ENCODE measurements around the gene ARHGDIG. TPM values are rescaled to one million over a fixed set of nuclear protein-coding genes. Genes with fewer than 3 reads are reported as not detected.

The ARHGDIG gene
- total and polyA plus RNA-seq, 9 of the 15 experiments (the other 6 are each of a cell fraction or from before 2014, with no cell fraction given): 0.36 to 2.5 (median 0.64) TPM; not detected in 2

- no peak for DNase-seq (ENCODE audit: extremely low read depth in 1 of 4, low spot score in 3 of 4)
- no peak overlapping the region for H3K4me3 ChIP-seq
- in situ Hi-C loops (cut with MboI): no loop called here
- H3K4me2 ChIP-seq (ENCODE audit: insufficient read depth, low read length): no peak overlapping the region
- H4K20me1 ChIP-seq (replicated peaks; ENCODE audit: control insufficient read depth, insufficient read depth, low read length): no peaks in the 10 kb centered on the region
- WGBS (ENCODE audit: insufficient coverage, low coverage, missing lambda C conversion rate): 95% methylated on average over 31 of the region's 33 CpGs
- intact Hi-C loops (cut with micrococcal nuclease): no loop called here
- CTCF ChIA-PET (ENCODE audit: low intra/inter-chr PET ratio): no interaction called here
- no TSS peak for BruUV-seq (replicated peaks)
- H3K9ac ChIP-seq (ENCODE audit: insufficient read depth in 1 of 2, low read depth in 2 of 2, low read length in 2 of 2): no peak overlapping the region; a peak in 1 of 4 replicates
- H3K27me3 ChIP-seq (ENCODE audit: control insufficient read depth in 2 of 2, insufficient read depth in 2 of 2, low read length in 2 of 2): no peaks in the 10 kb centered on the region
- H3K79me2 ChIP-seq (ENCODE audit: control insufficient read depth, insufficient read depth, low read length): no peaks in the 10 kb centered on the region
- no peak overlapping the region for H3K27ac ChIP-seq (ENCODE audit: extremely low read depth, low read depth, low read length)
- H2AFZ ChIP-seq (ENCODE audit: low read depth, low read length): no peak overlapping the region
- H3K4me1 ChIP-seq (replicated peaks in 1 of 2; ENCODE audit: control insufficient read depth in 2 of 2, insufficient read depth in 2 of 2, low read length in 2 of 2): peaks cover 0 to 42% of the 10 kb centered on the region in 2 experiments; a peak in 2 of 5 replicates
- FAIRE-seq: no peak
- ATAC-seq: no peak
- no peaks in the 10 kb centered on the region for H3K9me3 ChIP-seq (replicated peaks; ENCODE audit: control insufficient read depth, insufficient read depth, low read depth, low read length)
- TF ChIP-seq HDGF (IDR thresholded peaks at IDR 0.05) (no peak), ZNF778 (CRISPR knock-in tag; IDR thresholded peaks at IDR 0.05) (no peak), RBM22 (IDR thresholded peaks at IDR 0.05; ENCODE audit: low read depth, low read length, poor library complexity, severe bottlenecking) (peak; percentile 57), MTF1 (CRISPR knock-in tag; IDR thresholded peaks at IDR 0.05; ENCODE audit: borderline replicate concordance) (no peak), ZNF212 (CRISPR knock-in tag; IDR thresholded peaks at IDR 0.05) (no peak), POLR2G (IDR thresholded peaks at IDR 0.05; ENCODE audit: low read depth, low read length) (peak; percentile 56)
- H3K36me3 ChIP-seq (ENCODE audit: control insufficient read depth, insufficient read depth, low read length): peaks cover 66% of the 10 kb centered on the region; the same call in 1 of the 3 replicates
- no peaks in the 10 kb centered on the region for H3K9me1 ChIP-seq (ENCODE audit: control insufficient read depth, insufficient read depth, low read length)
- POLR2A ChIA-PET: no interaction called here
Measured at GRCh38 chr16:287981-288920, 7.9 kb downstream of the ARHGDIG start.
